HepG2 (cell line): ENCODE measurements around the gene TMEM190. TPM values are rescaled to one million over a fixed set of nuclear protein-coding genes. Genes with fewer than 3 reads are reported as not detected.

Source experiments
- BHLHE40 ChIP-seq: IDR thresholded peaks from 2 replicates; pipeline ENCODE4 v1.6.1; 2011; ENCODE audit warnings: low read length, improper control_type of control experiment
- DNMT1 ChIP-seq: sonication (generic); formaldehyde crosslinking; IDR thresholded peaks from 2 replicates; pipeline ENCODE4 v1.5.1; 2020; ENCODE audit warnings: mild to moderate bottlenecking, missing genetic modification reagents
- ELF4 ChIP-seq: sonication (generic); formaldehyde crosslinking; IDR thresholded peaks from 2 replicates; pipeline ENCODE4 v1.5.0; 2020; ENCODE audit warnings: missing genetic modification reagents, mild to moderate bottlenecking, moderate library complexity, borderline replicate concordance
- FOSL2 ChIP-seq: sonication (generic); formaldehyde crosslinking; IDR thresholded peaks from 2 replicates; pipeline ENCODE4 v1.4.0; 2020; ENCODE audit warnings: missing genetic modification reagents
- HNF4G ChIP-seq, 2 experiments: sonication (generic) in 1 of 2; formaldehyde crosslinking in 1 of 2; IDR thresholded peaks; 2 replicates each; pipeline versions ENCODE4 v1.4.0 to v1.6.1; 2011 to 2020; ENCODE audit warnings: borderline replicate concordance in 2 of 2, low read depth in 2 of 2, mild to moderate bottlenecking in 2 of 2, low read length in 1 of 2, missing genetic modification reagents in 1 of 2, moderate library complexity in 1 of 2
- KDM5B ChIP-seq: sonication (generic); formaldehyde crosslinking; IDR thresholded peaks from 2 replicates; pipeline ENCODE4 v1.4.0; 2020; ENCODE audit warnings: missing genetic modification reagents, mild to moderate bottlenecking, borderline replicate concordance
- MTA3 ChIP-seq: sonication (generic); formaldehyde crosslinking; IDR thresholded peaks from 2 replicates; pipeline ENCODE4 v1.4.0; 2020; ENCODE audit warnings: missing genetic modification reagents
- NFE2L1 ChIP-seq: sonication (generic); formaldehyde crosslinking; IDR thresholded peaks from 2 replicates; pipeline ENCODE4 v1.4.0; 2020; ENCODE audit warnings: missing genetic modification reagents, mild to moderate bottlenecking, borderline replicate concordance
- PPARG ChIP-seq: conservative IDR thresholded peaks from 2 replicates; pipeline ENCODE4 v1.6.1; 2016; ENCODE audit warnings: missing biosample characterization, missing genetic modification reagents
- RARA ChIP-seq: IDR thresholded peaks from 2 replicates; pipeline ENCODE4 v1.6.1; 2016; ENCODE audit warnings: missing genetic modification reagents, missing compliant biosample characterization
- REXO4 ChIP-seq: sonication (generic); formaldehyde crosslinking; IDR thresholded peaks from 2 replicates; pipeline ENCODE4 v1.8.0; 2022; ENCODE audit warnings: missing genetic modification reagents, mild to moderate bottlenecking, borderline replicate concordance
- SP2 ChIP-seq: sonication (generic); formaldehyde crosslinking; IDR thresholded peaks from 2 replicates; pipeline ENCODE4 v1.5.1; 2020; ENCODE audit warnings: mild to moderate bottlenecking, missing genetic modification reagents
- SP5 ChIP-seq: IDR thresholded peaks from 2 replicates; pipeline ENCODE4 v1.6.1; 2016; ENCODE audit warnings: low read depth, borderline replicate concordance
- ZBTB7B ChIP-seq: sonication (generic); formaldehyde crosslinking; IDR thresholded peaks from 2 replicates; pipeline ENCODE4 v1.4.0; 2020; ENCODE audit warnings: missing genetic modification reagents
- ZNF468 ChIP-seq: sonication (generic); formaldehyde crosslinking; IDR thresholded peaks from 2 replicates; pipeline ENCODE4 v1.8.0; 2022; ENCODE audit warnings: mild to moderate bottlenecking, moderate library complexity, missing genetic modification reagents
- ZNF576 ChIP-seq: sonication (generic); formaldehyde crosslinking; IDR thresholded peaks from 2 replicates; pipeline ENCODE4 v1.4.0; 2020; ENCODE audit warnings: mild to moderate bottlenecking, missing genetic modification reagents
- ZNF746 ChIP-seq: sonication (generic); formaldehyde crosslinking; IDR thresholded peaks from 2 replicates; pipeline ENCODE4 v1.8.0; 2022; ENCODE audit warnings: mild to moderate bottlenecking, missing genetic modification reagents
- ZNF768 ChIP-seq: sonication (generic); formaldehyde crosslinking; IDR thresholded peaks from 2 replicates; pipeline ENCODE4 v1.4.0; 2020; ENCODE audit warnings: missing genetic modification reagents
- ZSCAN30 ChIP-seq: sonication (generic); formaldehyde crosslinking; IDR thresholded peaks from 2 replicates; pipeline ENCODE4 v1.5.0; 2020; ENCODE audit warnings: mild to moderate bottlenecking, missing genetic modification reagents
- polyA plus RNA-seq, 8 experiments: library from polyadenylated mRNA; depleted of rRNA in 3 of 8; stranded (reverse) in 7 of 8; unstranded in 1 of 8; fragments of >200 nt; fragmentation: Illumina TruSeq in 4 of 8; extraction: Trizol in 4 of 8; gene quantifications; 2 replicates each; pipeline versions ENCODE4 v1.2.1 to v1.2.3, GENCODE V29; 2011 to 2016; ENCODE audit warnings: low read depth in 4 of 8, missing spikeins in 1 of 8, mixed read lengths in 1 of 8; ENCODE audit not compliant: insufficient read depth in 1 of 8
- total RNA-seq, 5 experiments: library from RNA; depleted of rRNA; stranded (reverse); fragments of >200 nt; fragmentation: Illumina TruSeq; extraction: Trizol; gene quantifications; 2 replicates each; pipeline ENCODE4 v1.2.3, GENCODE V29; 2016; ENCODE audit warnings: low read depth in 1 of 5
- TF ChIP-seq, protein P1 (sequence below): sonication (generic); formaldehyde crosslinking; IDR thresholded peaks from 2 replicates; pipeline ENCODE4 v1.4.0; 2020; ENCODE audit warnings: missing genetic modification reagents, borderline replicate concordance
- TF ChIP-seq, protein P2 (sequence below): sonication (generic); formaldehyde crosslinking; IDR thresholded peaks from 2 replicates; pipeline ENCODE4 v1.8.0; 2022; ENCODE audit warnings: mild to moderate bottlenecking, missing genetic modification reagents, moderate library complexity
- TF ChIP-seq, protein P3 (sequence below): sonication (generic); formaldehyde crosslinking; IDR thresholded peaks from 2 replicates; pipeline ENCODE4 v1.5.0; 2020; ENCODE audit warnings: mild to moderate bottlenecking, missing genetic modification reagents, borderline replicate concordance

Gene TMEM190
- total and polyA plus RNA-seq, 2 of the 13 experiments (the other 11 are each of a cell fraction or from before 2014, with no cell fraction given): 0.35 to 0.83 TPM

DNA sequence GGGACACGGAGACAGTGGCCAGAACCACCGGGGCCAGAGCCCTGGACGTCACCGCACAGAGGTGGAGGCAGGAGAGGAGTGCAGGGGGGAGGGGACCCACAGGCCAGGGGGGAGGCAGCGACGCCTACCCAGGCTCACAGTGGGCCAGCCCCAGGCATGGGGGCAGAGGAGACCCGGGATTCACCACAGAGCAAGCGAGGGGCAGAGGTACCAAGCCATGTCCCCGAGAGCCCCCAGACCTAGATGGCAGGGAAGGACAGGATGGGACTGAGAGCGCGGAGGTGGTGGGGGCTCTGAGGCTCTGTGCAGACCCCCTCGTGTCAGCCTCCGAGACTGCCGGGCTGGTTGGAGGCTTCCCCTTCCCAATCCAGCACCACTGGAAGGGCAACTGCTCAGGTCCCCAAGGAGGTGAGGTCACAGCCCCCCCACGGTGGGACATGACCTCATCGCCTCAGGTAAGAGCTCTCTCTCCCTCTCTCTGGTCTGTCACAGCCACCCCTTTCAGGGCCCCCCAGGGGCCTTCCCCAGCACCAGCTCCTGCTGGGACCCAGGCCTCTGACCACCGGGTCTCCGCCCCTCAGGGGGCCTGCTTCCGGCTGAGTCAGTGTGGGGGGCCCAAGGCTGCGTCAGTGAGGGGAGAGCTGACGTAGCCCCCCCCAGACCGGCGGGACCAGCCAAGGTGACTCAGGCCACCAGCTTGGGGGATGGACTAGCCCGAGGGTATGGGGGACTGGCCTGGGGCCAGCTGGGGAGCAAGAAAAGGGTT is 4.1 kb upstream of the TMEM190 start (continued):
- no peak for TF ChIP-seq ZNF576 (CRISPR knock-in tag)
- TF ChIP-seq, protein P1, sequence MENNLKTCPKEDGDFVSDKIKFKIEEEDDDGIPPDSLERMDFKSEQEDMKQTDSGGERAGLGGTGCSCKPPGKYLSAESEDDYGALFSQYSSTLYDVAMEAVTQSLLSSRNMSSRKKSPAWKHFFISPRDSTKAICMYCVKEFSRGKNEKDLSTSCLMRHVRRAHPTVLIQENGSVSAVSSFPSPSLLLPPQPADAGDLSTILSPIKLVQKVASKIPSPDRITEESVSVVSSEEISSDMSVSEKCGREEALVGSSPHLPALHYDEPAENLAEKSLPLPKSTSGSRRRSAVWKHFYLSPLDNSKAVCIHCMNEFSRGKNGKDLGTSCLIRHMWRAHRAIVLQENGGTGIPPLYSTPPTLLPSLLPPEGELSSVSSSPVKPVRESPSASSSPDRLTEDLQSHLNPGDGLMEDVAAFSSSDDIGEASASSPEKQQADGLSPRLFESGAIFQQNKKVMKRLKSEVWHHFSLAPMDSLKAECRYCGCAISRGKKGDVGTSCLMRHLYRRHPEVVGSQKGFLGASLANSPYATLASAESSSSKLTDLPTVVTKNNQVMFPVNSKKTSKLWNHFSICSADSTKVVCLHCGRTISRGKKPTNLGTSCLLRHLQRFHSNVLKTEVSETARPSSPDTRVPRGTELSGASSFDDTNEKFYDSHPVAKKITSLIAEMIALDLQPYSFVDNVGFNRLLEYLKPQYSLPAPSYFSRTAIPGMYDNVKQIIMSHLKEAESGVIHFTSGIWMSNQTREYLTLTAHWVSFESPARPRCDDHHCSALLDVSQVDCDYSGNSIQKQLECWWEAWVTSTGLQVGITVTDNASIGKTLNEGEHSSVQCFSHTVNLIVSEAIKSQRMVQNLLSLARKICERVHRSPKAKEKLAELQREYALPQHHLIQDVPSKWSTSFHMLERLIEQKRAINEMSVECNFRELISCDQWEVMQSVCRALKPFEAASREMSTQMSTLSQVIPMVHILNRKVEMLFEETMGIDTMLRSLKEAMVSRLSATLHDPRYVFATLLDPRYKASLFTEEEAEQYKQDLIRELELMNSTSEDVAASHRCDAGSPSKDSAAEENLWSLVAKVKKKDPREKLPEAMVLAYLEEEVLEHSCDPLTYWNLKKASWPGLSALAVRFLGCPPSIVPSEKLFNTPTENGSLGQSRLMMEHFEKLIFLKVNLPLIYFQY: peak; percentile 14; the same call in 1 of the 2 replicates
- no peak for TF ChIP-seq PPARG
- TF ChIP-seq KDM5B (CRISPR knock-in tag): no peak
- peak; percentile 37; the same call in 1 of the 2 replicates for TF ChIP-seq RARA (CRISPR knock-in tag)
- no peak for TF ChIP-seq REXO4 (CRISPR knock-in tag)
- TF ChIP-seq NFE2L1: no peak
- peak; percentile 31; the same call in 1 of the 2 replicates for TF ChIP-seq SP5 (CRISPR knock-in tag)
- no peak for TF ChIP-seq ELF4
- TF ChIP-seq BHLHE40: no peak
- TF ChIP-seq ZSCAN30 (CRISPR knock-in tag): no peak
- TF ChIP-seq FOSL2 (CRISPR knock-in tag): peak; percentile 90
- TF ChIP-seq MTA3 (CRISPR knock-in tag): no peak
- 0 out of 2 replicates have a peak, but pooled peaks have one; percentile 30 for TF ChIP-seq SP2
- TF ChIP-seq DNMT1 (CRISPR knock-in tag): no peak
- TF ChIP-seq ZNF468 (CRISPR knock-in tag): no peak
- TF ChIP-seq ZNF746 (CRISPR knock-in tag): no peak
- TF ChIP-seq ZNF768 (CRISPR knock-in tag): no peak
- TF ChIP-seq, protein P2, sequence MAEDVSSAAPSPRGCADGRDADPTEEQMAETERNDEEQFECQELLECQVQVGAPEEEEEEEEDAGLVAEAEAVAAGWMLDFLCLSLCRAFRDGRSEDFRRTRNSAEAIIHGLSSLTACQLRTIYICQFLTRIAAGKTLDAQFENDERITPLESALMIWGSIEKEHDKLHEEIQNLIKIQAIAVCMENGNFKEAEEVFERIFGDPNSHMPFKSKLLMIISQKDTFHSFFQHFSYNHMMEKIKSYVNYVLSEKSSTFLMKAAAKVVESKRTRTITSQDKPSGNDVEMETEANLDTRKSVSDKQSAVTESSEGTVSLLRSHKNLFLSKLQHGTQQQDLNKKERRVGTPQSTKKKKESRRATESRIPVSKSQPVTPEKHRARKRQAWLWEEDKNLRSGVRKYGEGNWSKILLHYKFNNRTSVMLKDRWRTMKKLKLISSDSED: no peak
- no peak for TF ChIP-seq HNF4G (IDR thresholded peaks at IDR 0.05; ENCODE audit: borderline replicate concordance, low read depth, low read length)
- TF ChIP-seq HNF4G (CRISPR knock-in tag; IDR thresholded peaks at IDR 0.05; ENCODE audit: borderline replicate concordance, low read depth): no peak
- 0 out of 2 replicates have a peak, but pooled peaks have one; percentile 54 for TF ChIP-seq ZBTB7B
- TF ChIP-seq, protein P3, sequence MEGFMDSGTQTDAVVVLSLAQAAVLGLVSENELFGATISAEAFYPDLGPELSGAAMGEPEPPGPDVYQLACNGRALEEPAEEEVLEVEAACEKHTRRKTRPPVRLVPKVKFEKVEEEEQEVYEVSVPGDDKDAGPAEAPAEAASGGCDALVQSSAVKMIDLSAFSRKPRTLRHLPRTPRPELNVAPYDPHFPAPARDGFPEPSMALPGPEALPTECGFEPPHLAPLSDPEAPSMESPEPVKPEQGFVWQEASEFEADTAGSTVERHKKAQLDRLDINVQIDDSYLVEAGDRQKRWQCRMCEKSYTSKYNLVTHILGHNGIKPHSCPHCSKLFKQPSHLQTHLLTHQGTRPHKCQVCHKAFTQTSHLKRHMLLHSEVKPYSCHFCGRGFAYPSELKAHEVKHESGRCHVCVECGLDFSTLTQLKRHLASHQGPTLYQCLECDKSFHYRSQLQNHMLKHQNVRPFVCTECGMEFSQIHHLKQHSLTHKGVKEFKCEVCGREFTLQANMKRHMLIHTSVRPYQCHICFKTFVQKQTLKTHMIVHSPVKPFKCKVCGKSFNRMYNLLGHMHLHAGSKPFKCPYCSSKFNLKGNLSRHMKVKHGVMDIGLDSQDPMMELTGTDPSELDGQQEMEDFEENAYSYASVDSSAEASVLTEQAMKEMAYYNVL (CRISPR knock-in tag): no peak
